NT2/D1 (cell line): Measurements from ENCODE around the gene ACOT6.
"Not testable (repeated sequence)": the region's sequence is repeated elsewhere in the genome, so short reads cannot be mapped to it uniquely, and the experiment has no call there.

Experiments used
- SUZ12 ChIP-seq: IDR thresholded peaks from 2 replicates; pipeline ENCODE4 v1.6.1; 2011; ENCODE audit not compliant: insufficient read length, insufficient read depth; ENCODE audit errors: extremely low read depth
- YY1 ChIP-seq: IDR thresholded peaks from 2 replicates; pipeline ENCODE4 v1.6.1; 2011; ENCODE audit not compliant: insufficient read length, insufficient read depth
- ZNF274 ChIP-seq: IDR thresholded peaks from 2 replicates; pipeline ENCODE4 v1.6.1; 2011; ENCODE audit warnings: mild to moderate bottlenecking, low read depth, low read length

DNA sequence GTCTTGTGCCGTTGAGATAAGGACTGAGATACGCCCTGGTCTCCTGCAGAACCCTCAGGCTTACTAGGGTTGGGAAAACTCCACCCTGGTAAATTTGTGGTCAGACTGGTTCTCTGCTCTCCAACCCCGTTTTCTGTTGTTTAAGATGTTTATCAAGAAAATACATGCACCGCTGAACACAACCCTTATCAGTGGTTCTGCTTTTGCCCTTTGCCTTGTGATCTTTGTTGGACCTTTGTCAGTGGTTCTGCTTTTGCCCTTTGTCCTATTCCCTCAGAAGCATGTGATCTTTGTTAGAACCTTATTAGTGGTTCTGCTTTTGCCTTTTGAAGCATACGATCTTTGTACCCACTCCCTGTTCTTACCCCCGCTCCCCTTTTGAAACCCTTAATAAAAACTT lies 49.6 kb upstream of the ACOT6 start:
- not testable (repeated sequence) for TF ChIP-seq ZNF274, SUZ12, YY1
